Hematopoietic multipotent progenitor cell (in vitro differentiated cells): Measurements from ENCODE around the gene MUC4. TPM values are rescaled to one million over a fixed set of nuclear protein-coding genes. Genes with fewer than 3 reads are reported as not detected.

Experiments
- DNase-seq, 3 donors: peaks; one replicate each; pipeline ENCODE4 v3.0.0-alpha.2; 2011 to 2015; ENCODE audit warnings: low read depth in 2 of 3, low spot score in 2 of 3
- total RNA-seq: library from RNA; depleted of rRNA; stranded (reverse); fragments of >200 nt; gene quantifications from one replicate; pipeline ENCODE4 v1.2.3, GENCODE V29; 2012

Gene MUC4
- total RNA-seq, 1 donor: under 0.01 TPM

- no peak for DNase-seq
Measured at GRCh38 chr3:195763843-195764825, 47.6 kb downstream of the MUC4 start.

- no peak for DNase-seq
Measured at GRCh38 chr3:195763076-195763830, 48.5 kb downstream of the MUC4 start.

GRCh38 chr3:195762611-195763010 lies 49.1 kb downstream of the MUC4 start:
- no peak for DNase-seq

- no peak for DNase-seq
Measured at GRCh38 chr3:195762249-195762585, 49.5 kb downstream of the MUC4 start.

GRCh38 chr3:195761567-195762248 lies 50.0 kb downstream of the MUC4 start:
- DNase-seq: no peak

GRCh38 chr3:195761123-195761566 lies 50.6 kb downstream of the MUC4 start:
- no peak for DNase-seq

- no peak for DNase-seq
Measured at GRCh38 chr3:195760345-195761122, 51.2 kb downstream of the MUC4 start.

- no peak for DNase-seq
Measured at GRCh38 chr3:195758721-195759353, 52.9 kb downstream of the MUC4 start.

- no peak for DNase-seq
Measured at GRCh38 chr3:195757827-195758226, 53.9 kb downstream of the MUC4 start.

- DNase-seq: no peak
Measured at GRCh38 chr3:195757438-195757770, 54.3 kb downstream of the MUC4 start.

- peak in 1 of 3 donors; percentile 57 for DNase-seq
Measured at GRCh38 chr3:195755791-195756676, 55.7 kb downstream of the MUC4 start.

GRCh38 chr3:195755391-195755790 lies 56.3 kb downstream of the MUC4 start:
- DNase-seq: no peak

- DNase-seq: no peak
Measured at GRCh38 chr3:195754906-195755305, 56.8 kb downstream of the MUC4 start.

- no peak for DNase-seq
Measured at GRCh38 chr3:195754141-195754540, 57.6 kb downstream of the MUC4 start.

- DNase-seq: no peak
Measured at GRCh38 chr3:195753581-195753980, 58.1 kb downstream of the MUC4 start.

- DNase-seq: no peak
Measured at GRCh38 chr3:195752546-195753331, 59.0 kb downstream of the MUC4 start.

GRCh38 chr3:195752066-195752465 lies 59.7 kb downstream of the MUC4 start:
- DNase-seq: no peak

GRCh38 chr3:195751560-195751959 lies 60.2 kb downstream of the MUC4 start:
- no peak for DNase-seq
